GM18870 (cell line): Measurements from ENCODE around the gene ECHDC3.

ENCODE experiments used
- ATAC-seq: cut with Tn5 transposase; IDR thresholded peaks from one replicate; pipeline ENCODE4 v1.9.1; 2021; ENCODE audit warnings: moderate library complexity; ENCODE audit not compliant: unreplicated experiment

ECHDC3 gene

GRCh38 chr10:11808808-11809207 is 66.6 kb downstream of the ECHDC3 start:
- no peak for ATAC-seq

- ATAC-seq, result no peak
These were observed 68.2 kb downstream of the ECHDC3 start for GRCh38 chr10:11810313-11810766.

- ATAC-seq, result no peak
These were observed 68.8 kb downstream of the ECHDC3 start for GRCh38 chr10:11810973-11811372.

GRCh38 chr10:11813177-11813576 is 71.0 kb downstream of the ECHDC3 start:
- ATAC-seq, result no peak
